MCF 10A (cell line): ENCODE results near the gene PARD3. TPM values are rescaled to one million over a fixed set of nuclear protein-coding genes. Genes with fewer than 3 reads are reported as not detected.

Experiments
- BruUV-seq: library from RNA; stranded (reverse); fragments of 400-500 nt; replicated peaks from 2 replicates; lab custom pipeline; 2021; lab: Mats Ljungman, UMichigan
- CTCF ChIA-PET: fragments of 300-600 bp; sonication (Branson Sonifier 250); formaldehyde crosslinking; extraction: SDS; loops from one replicate; lab custom pipeline; 2021; ENCODE audit warnings: antibody characterized with exemption, inconsistent platforms; lab: Yijun Ruan, JAX
- POLR2A ChIA-PET: fragments of 300-600, 350-650 bp; sonication (Branson Sonifier 250); formaldehyde crosslinking; extraction: SDS; loops from one replicate; lab custom pipeline; 2020; ENCODE audit warnings: antibody characterized with exemption, inconsistent platforms; lab: Yijun Ruan, JAX
- DNase-seq: peaks from one replicate; pipeline ENCODE4 v3.0.0-alpha.2; 2018; ENCODE audit not compliant: unreplicated experiment
- H3K27ac Mint-ChIP-seq: one replicate; pipeline ENCODE4 v1.8.0; 2022; ENCODE audit warnings: mild to moderate bottlenecking, low read depth, mixed read lengths; ENCODE audit not compliant: unreplicated experiment
- H3K27me3 Mint-ChIP-seq: one replicate; pipeline ENCODE4 v1.8.0; 2022; ENCODE audit warnings: mixed read lengths; ENCODE audit not compliant: insufficient read depth, unreplicated experiment
- H3K36me3 Mint-ChIP-seq: one replicate; pipeline ENCODE4 v1.8.0; 2022; ENCODE audit warnings: mild to moderate bottlenecking, moderate library complexity, mixed read lengths; ENCODE audit not compliant: insufficient read depth, unreplicated experiment
- H3K4me1 Mint-ChIP-seq: one replicate; pipeline ENCODE4 v1.8.0; 2022; ENCODE audit warnings: mixed read lengths; ENCODE audit not compliant: insufficient read depth, unreplicated experiment
- H3K4me3 Mint-ChIP-seq: one replicate; pipeline ENCODE4 v1.8.0; 2022; ENCODE audit warnings: mild to moderate bottlenecking, moderate library complexity, mixed read lengths; ENCODE audit not compliant: unreplicated experiment
- H3K9me3 Mint-ChIP-seq: one replicate; pipeline ENCODE4 v1.8.0; 2022; ENCODE audit warnings: mixed read lengths; ENCODE audit not compliant: unreplicated experiment
- CTCF ChIP-seq: fragments of 200-600 bp; IDR thresholded peaks from one replicate; pipeline ENCODE4 v1.8.0; 2022; ENCODE audit warnings: antibody characterized with exemption, mild to moderate bottlenecking; ENCODE audit not compliant: unreplicated experiment
- intact Hi-C: fragments of 100-400 bp; cut with micrococcal nuclease; formaldehyde crosslinking; loops from 2 replicates; pipeline ENCODE4 v1.14.1; 2022
- total RNA-seq: library from RNA; stranded (reverse); gene quantifications from 2 replicates; pipeline ENCODE4 v1.2.3, GENCODE V29; 2022

The PARD3 gene
- total RNA-seq, 1 experiment from 2014 or later = 70.0 TPM

- Mint-ChIP-seq H3K9me3 (no peaks in the 10 kb centered on the region), H3K27ac (no peak overlapping the region), H3K27me3 (no peaks in the 10 kb centered on the region), H3K4me3 (no peak overlapping the region), H3K4me1 (peaks cover 14% of the 10 kb centered on the region), H3K36me3 (no peaks in the 10 kb centered on the region)
- ChIA-PET CTCF (no interaction called here), POLR2A (no interaction called here)
- intact Hi-C loops = loop anchor here (10.0 kb wide), 1 partner anchor 483 kb away; no protein-coding TSS in a partner anchor
- BruUV-seq = no TSS peak
- no peak for DNase-seq
- no peak for TF ChIP-seq CTCF
Measured at GRCh38 chr10:34151931-34152330, 663.2 kb downstream of the PARD3 start.

- no peak overlapping the region for H3K4me3 Mint-ChIP-seq
- no peaks in the 10 kb centered on the region for H3K9me3 Mint-ChIP-seq
- no peak for DNase-seq
- ChIA-PET POLR2A (no interaction called here), CTCF (no interaction called here)
- no peaks in the 10 kb centered on the region for H3K27me3 Mint-ChIP-seq
- no TSS peak for BruUV-seq
- no peak for TF ChIP-seq CTCF
- H3K4me1 Mint-ChIP-seq = peaks cover 10% of the 10 kb centered on the region
- intact Hi-C loops = loop anchor here (10.0 kb wide), 1 partner anchor 483 kb away; no protein-coding TSS in a partner anchor
- no peaks in the 10 kb centered on the region for H3K36me3 Mint-ChIP-seq
- H3K27ac Mint-ChIP-seq = no peak overlapping the region
Measured at GRCh38 chr10:34151481-34151880, 663.6 kb downstream of the PARD3 start.

- DNase-seq = no peak
- POLR2A ChIA-PET = no interaction called here
- no peak for TF ChIP-seq CTCF
- Mint-ChIP-seq H3K4me1 (peaks cover 14% of the 10 kb centered on the region), H3K27me3 (no peaks in the 10 kb centered on the region), H3K36me3 (no peaks in the 10 kb centered on the region), H3K27ac (no peak overlapping the region), H3K9me3 (peaks cover 7% of the 10 kb centered on the region), H3K4me3 (no peak overlapping the region)
- CTCF ChIA-PET = no interaction called here
- intact Hi-C loops = loop anchor here (10.0 kb wide), 1 partner anchor 485 kb away; no protein-coding TSS in a partner anchor
- BruUV-seq = no TSS peak
Measured at GRCh38 chr10:34150103-34150502, 665.0 kb downstream of the PARD3 start.

GRCh38 chr10:34148305-34148657, 666.8 kb downstream of the PARD3 start:
- Mint-ChIP-seq H3K4me3 (no peak overlapping the region), H3K36me3 (no peaks in the 10 kb centered on the region)

More at GRCh38 chr10:34148305-34148657, 666.8 kb downstream of the PARD3 start:
- Mint-ChIP-seq H3K27ac (no peak overlapping the region), H3K4me1 (peaks cover 4% of the 10 kb centered on the region), H3K9me3 (peaks cover 9% of the 10 kb centered on the region), H3K27me3 (no peaks in the 10 kb centered on the region)
- POLR2A ChIA-PET = no interaction called here
- CTCF ChIA-PET = no interaction called here
- no peak for TF ChIP-seq CTCF
- no TSS peak for BruUV-seq
- intact Hi-C loops = no loop called here
- no peak for DNase-seq
